Suprapubic skin (tissue), 4 donors: Measurements from ENCODE around the gene KCNJ18.
"Not testable (repeated sequence)": the region's sequence is repeated elsewhere in the genome, so short reads cannot be mapped to it uniquely, and the experiment has no call there.

Source experiments
- POLR2A ChIP-seq, 2 donors: fragments of 450-650 bp; IDR thresholded peaks; one replicate each; pipeline ENCODE4 v1.6.1; 2017; ENCODE audit warnings: antibody characterized with exemption in 2 of 2, mild to moderate bottlenecking in 2 of 2, moderate library complexity in 2 of 2
- POLR2AphosphoS5 ChIP-seq, 3 donors: sonication (generic); formaldehyde crosslinking; IDR thresholded peaks; one replicate each; pipeline ENCODE4 v1.6.1; 2017; ENCODE audit warnings: antibody characterized with exemption in 3 of 3
- TF ChIP-seq, protein P1 (sequence below), 2 donors: fragments of 200-600 bp in 1 of 2; fragments of 450-650 bp in 1 of 2; sonication (generic) in 1 of 2; IDR thresholded peaks; one replicate each; pipeline ENCODE4 v1.5.1; 2016 to 2019; ENCODE audit warnings: antibody characterized with exemption in 2 of 2, mild to moderate bottlenecking in 1 of 2, moderate library complexity in 1 of 2

DNA sequence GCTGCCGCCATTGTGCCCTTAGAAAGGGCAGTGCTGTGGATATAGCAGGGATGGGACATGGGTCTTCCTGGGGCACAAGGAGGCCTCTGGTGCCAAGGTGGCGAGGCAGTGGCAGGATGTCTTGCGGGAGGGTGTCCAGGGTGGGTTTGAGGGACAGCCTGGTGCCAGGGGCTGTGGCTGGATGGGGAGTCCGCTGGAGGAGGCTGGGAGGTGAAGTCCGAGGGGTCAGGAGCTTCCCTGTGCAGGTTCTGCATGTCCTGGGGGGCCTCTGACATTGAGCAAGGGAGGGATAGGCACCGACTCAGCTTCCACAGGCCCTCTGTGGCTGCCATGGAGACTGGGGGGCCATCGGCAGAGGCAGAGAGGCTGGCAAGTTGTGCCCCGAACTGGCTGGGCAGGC is 9.7 kb downstream of the KCNJ18 start:
- TF ChIP-seq, protein P1, sequence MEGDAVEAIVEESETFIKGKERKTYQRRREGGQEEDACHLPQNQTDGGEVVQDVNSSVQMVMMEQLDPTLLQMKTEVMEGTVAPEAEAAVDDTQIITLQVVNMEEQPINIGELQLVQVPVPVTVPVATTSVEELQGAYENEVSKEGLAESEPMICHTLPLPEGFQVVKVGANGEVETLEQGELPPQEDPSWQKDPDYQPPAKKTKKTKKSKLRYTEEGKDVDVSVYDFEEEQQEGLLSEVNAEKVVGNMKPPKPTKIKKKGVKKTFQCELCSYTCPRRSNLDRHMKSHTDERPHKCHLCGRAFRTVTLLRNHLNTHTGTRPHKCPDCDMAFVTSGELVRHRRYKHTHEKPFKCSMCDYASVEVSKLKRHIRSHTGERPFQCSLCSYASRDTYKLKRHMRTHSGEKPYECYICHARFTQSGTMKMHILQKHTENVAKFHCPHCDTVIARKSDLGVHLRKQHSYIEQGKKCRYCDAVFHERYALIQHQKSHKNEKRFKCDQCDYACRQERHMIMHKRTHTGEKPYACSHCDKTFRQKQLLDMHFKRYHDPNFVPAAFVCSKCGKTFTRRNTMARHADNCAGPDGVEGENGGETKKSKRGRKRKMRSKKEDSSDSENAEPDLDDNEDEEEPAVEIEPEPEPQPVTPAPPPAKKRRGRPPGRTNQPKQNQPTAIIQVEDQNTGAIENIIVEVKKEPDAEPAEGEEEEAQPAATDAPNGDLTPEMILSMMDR (IDR thresholded peaks at IDR 0.05), result not testable (repeated sequence)
- TF ChIP-seq POLR2AphosphoS5, POLR2A (IDR thresholded peaks at IDR 0.05): not testable (repeated sequence)
